ENCODE data around the gene PVALEF. TPM values are rescaled to one million over a fixed set of nuclear protein-coding genes. Genes with fewer than 3 reads are reported as not detected.
"Not testable (repeated sequence)": the region's sequence is repeated elsewhere in the genome, so short reads cannot be mapped to it uniquely, and the experiment has no call there.

Gene PVALEF
- total RNA-seq, 2 experiments from 2014 or later, result not detected

GRCh38 chr17:81221842-81222619 is 56.7 kb downstream of the PVALEF start:
- no peak for DNase-seq
- ChIA-PET CTCF (interaction anchor here (0.5 to 1.6 kb wide), 3 partner anchors 11 to 333 kb away, joined by 3 to 5 read pairs (median 4); partner anchors contain the start of genes NDUFAF8 and TEPSIN), POLR2A (no interaction called here)
- Mint-ChIP-seq H3K27ac (no peak overlapping the region), H3K36me3 (ENCODE audit: low read depth) (no peaks in the 10 kb centered on the region), H3K4me3 (peak overlapping the region; percentile 73), H3K9me3 (peaks cover 3% of the 10 kb centered on the region), H3K27me3 (no peaks in the 10 kb centered on the region), H3K4me1 (peaks cover 16% of the 10 kb centered on the region)

- Mint-ChIP-seq H3K4me1 (peaks cover 17% of the 10 kb centered on the region), H3K27ac (no peak overlapping the region), H3K36me3 (ENCODE audit: low read depth) (peaks cover 1% of the 10 kb centered on the region), H3K4me3 (peak overlapping the region; percentile 73), H3K27me3 (no peaks in the 10 kb centered on the region), H3K9me3 (peaks cover 3% of the 10 kb centered on the region)
- POLR2A ChIA-PET, result no interaction called here
- no peak for DNase-seq
- CTCF ChIA-PET, result interaction anchor here (0.6 to 1.6 kb wide), 4 partner anchors 11 to 285 kb away, joined by 3 to 5 read pairs (median 4); partner anchors contain the start of genes NDUFAF8 and TEPSIN
Observed at GRCh38 chr17:81222620-81222905, 57.3 kb downstream of the PVALEF start.

DNA sequence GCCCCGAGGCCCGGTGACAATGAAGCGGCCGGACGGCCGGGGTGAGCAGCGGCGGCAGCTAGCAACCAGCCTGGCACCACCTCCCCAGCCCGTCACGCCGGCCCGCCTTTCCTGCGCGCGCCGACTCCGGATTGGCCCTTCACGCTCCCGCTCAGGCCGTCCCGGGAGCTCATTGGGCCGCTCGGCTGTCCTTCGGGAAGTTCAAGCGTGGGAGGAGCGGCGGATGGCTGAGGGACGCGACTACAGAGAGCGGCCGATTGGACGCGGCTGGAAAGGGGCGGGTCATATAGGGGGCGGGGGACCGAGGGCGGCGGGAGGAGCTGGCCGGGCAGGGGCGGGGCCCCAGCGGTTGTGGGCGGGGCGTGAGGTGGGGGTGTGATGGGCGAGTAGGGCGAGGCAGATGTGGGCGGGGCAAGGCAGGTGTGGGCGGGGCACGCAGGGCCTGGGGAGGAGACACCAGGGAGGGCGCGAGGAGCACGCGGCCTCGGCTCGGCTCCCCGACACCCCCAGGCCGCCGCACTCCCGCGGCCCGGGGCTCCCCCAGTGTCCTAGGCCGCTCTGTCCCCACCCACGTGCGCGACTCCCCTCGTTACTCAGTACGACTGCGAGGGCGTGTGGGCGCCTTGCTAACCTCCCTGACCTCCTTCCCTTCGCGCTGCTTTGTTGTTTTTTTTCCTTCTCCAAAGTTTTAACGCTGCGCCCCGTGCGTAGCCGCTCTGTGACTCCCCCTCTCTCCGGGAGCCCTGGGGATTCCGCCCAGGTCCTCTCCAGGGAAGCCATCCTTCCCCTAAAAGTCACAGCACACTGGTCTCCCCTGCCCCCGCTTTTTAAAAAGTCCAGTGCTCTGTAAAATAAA is 57.8 kb downstream of the PVALEF start, which contains the start of gene CEP131:
Gene CEP131, minus strand, starts transcription at position 60 of the 856 bp plus-strand sequence. CDS start 2,909 bp downstream, outside the sequence.
- POLR2A ChIA-PET, result no interaction called here
- H3K4me1 Mint-ChIP-seq, result peaks cover 22% of the 10 kb centered on the region
- H3K36me3 Mint-ChIP-seq (ENCODE audit: low read depth), result peaks cover 5% of the 10 kb centered on the region
- H3K9me3 Mint-ChIP-seq, result peaks cover 3% of the 10 kb centered on the region
- peak; percentile 99 for DNase-seq
- CTCF ChIA-PET, result interaction anchor here (0.6 to 1.6 kb wide), 4 partner anchors 10 to 284 kb away, joined by 3 to 5 read pairs (median 4); partner anchors contain the start of genes NDUFAF8 and TEPSIN
- H3K4me3 Mint-ChIP-seq, result peak within 1 kb of the TSS; percentile 73
- H3K27ac Mint-ChIP-seq, result peak within 1 kb of the TSS; percentile 64
- H3K27me3 Mint-ChIP-seq, result no peaks in the 10 kb centered on the region

DNA sequence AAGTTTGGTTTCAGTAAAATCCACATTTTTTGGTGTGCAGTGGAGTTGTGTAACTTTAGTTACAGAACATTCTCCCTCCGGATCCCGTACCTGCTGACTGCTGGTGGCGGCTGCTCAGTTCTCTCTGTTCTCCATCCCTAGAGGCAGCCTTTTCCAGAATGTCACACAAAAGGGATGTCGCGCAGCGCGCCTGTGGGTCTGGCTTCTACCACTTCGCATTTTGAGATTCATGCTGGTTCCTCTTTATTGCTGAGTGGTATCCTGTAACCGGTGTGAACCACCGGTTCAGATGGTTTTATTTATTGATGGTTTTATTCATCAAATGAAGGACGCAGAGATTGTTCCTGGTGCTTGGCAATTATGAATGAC is 58.4 kb downstream of the PVALEF start:
- Mint-ChIP-seq H3K36me3 (ENCODE audit: low read depth) (peaks cover 5% of the 10 kb centered on the region), H3K9me3 (peaks cover 3% of the 10 kb centered on the region), H3K4me3 (peak overlapping the region; percentile 73), H3K4me1 (peaks cover 22% of the 10 kb centered on the region), H3K27me3 (no peaks in the 10 kb centered on the region), H3K27ac (peak overlapping the region; percentile 64)
- no peak for DNase-seq
- CTCF ChIA-PET, result no interaction called here
- POLR2A ChIA-PET, result no interaction called here

DNA sequence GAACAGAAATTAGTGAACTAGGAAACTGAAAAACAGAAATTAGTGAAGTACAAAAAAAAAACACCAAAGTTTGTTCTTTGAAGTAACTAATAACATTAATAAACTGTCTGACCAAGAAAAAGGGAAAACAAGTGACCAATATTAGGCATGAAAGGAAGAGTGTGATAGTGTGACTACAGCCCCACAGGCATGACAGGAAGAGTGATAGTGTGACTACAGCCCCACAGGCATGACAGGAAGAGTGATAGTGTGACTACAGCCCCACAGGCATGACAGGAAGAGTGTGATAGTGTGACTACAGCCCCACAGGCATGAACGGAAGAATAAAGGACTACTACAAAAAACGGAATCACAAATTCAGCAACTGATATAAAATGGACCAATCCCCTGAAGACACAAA is 62.3 kb downstream of the PVALEF start:
- CTCF ChIA-PET, H3K9me3 Mint-ChIP-seq, DNase-seq, H3K27ac Mint-ChIP-seq, H3K4me3 Mint-ChIP-seq, H3K27me3 Mint-ChIP-seq, POLR2A ChIA-PET: not testable (repeated sequence)
- Mint-ChIP-seq H3K4me1 (peaks cover 14% of the 10 kb centered on the region), H3K36me3 (ENCODE audit: low read depth) (peaks cover 19% of the 10 kb centered on the region)

GRCh38 chr17:81228420-81228819 is 63.1 kb downstream of the PVALEF start:
- DNase-seq, result no peak
- peaks cover 13% of the 10 kb centered on the region for H3K4me1 Mint-ChIP-seq
- POLR2A ChIA-PET, result no interaction called here
- H3K4me3 Mint-ChIP-seq, result no peak overlapping the region
- peaks cover 19% of the 10 kb centered on the region for H3K36me3 Mint-ChIP-seq (ENCODE audit: low read depth)
- CTCF ChIA-PET, result interaction anchor here (0.6 kb wide), 1 partner anchor 11 kb away, joined by 3 read pairs; the partner anchor contains the start of genes NDUFAF8 and TEPSIN
- no peak overlapping the region for H3K27ac Mint-ChIP-seq
- H3K27me3 Mint-ChIP-seq, result no peaks in the 10 kb centered on the region
- H3K9me3 Mint-ChIP-seq, result peaks cover 3% of the 10 kb centered on the region

DNA sequence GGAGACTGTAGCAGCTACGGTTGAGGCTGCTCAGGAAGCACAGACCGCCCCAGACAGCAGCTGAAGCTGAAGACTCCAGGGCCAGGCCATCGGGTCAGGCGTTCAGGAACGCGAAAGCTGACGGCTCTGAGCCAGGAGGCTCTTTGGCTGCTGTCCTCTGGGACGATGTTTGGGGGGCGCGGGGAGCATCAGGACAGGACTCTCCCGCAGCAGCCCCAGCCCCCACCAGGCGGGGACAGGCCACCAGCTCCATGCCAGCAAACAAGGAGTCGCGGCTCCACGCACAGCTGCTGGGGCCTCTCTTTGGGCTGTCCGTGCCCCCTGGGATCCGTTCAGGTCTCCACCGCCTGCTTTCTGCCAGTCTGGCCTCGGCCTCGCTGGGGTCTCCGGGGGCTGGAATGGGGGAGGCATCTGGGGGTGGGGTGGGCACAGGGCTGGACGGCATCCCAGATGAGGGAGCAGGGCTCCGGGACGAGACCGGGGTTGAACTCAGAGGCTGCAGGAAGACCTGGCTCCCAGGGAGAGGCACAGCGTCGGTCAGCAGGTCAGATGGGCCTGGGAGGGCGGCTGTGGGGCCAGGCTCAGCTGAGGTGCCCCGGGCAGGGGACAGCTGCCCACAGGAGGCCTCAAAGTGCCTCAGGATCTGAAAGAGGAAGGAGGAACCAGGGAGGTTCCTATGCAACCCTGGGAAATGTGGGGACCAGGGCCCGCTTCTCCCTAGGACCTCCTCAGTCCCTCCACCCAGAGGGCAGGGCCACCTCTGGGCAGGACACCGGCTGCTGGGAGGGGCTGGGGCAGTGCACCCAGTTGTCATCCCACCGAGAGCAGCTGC is 63.7 kb downstream of the PVALEF start:
- H3K27ac Mint-ChIP-seq, result no peak overlapping the region
- H3K36me3 Mint-ChIP-seq (ENCODE audit: low read depth), result peaks cover 19% of the 10 kb centered on the region
- ChIA-PET CTCF (interaction anchor here (0.6 to 0.7 kb wide), 2 partner anchors 10 to 29 kb away, joined by 3 read pairs; partner anchors contain the start of genes NDUFAF8 and TEPSIN), POLR2A (no interaction called here)
- DNase-seq, result no peak
- H3K27me3 Mint-ChIP-seq, result no peaks in the 10 kb centered on the region
- peaks cover 3% of the 10 kb centered on the region for H3K9me3 Mint-ChIP-seq
- no peak overlapping the region for H3K4me3 Mint-ChIP-seq
- peaks cover 6% of the 10 kb centered on the region for H3K4me1 Mint-ChIP-seq

- Mint-ChIP-seq H3K4me3 (no peak overlapping the region), H3K36me3 (ENCODE audit: low read depth) (peaks cover 20% of the 10 kb centered on the region), H3K4me1 (peaks cover 6% of the 10 kb centered on the region), H3K27me3 (no peaks in the 10 kb centered on the region), H3K27ac (no peak overlapping the region), H3K9me3 (peaks cover 3% of the 10 kb centered on the region)
- DNase-seq, result no peak
- ChIA-PET POLR2A (no interaction called here), CTCF (interaction anchor here (0.7 to 1.5 kb wide), 2 partner anchors 9 to 29 kb away, joined by 3 read pairs; partner anchors contain the start of genes NDUFAF8 and TEPSIN)
Observed at GRCh38 chr17:81229666-81229920, 64.3 kb downstream of the PVALEF start.

- no peak for DNase-seq
- H3K27me3 Mint-ChIP-seq, result no peaks in the 10 kb centered on the region
- H3K36me3 Mint-ChIP-seq (ENCODE audit: low read depth), result peaks cover 23% of the 10 kb centered on the region
- H3K27ac Mint-ChIP-seq, result no peak overlapping the region
- ChIA-PET CTCF (interaction anchor here (0.6 to 1.5 kb wide), 4 partner anchors 8 to 699 kb away, joined by 3 read pairs; partner anchors contain the start of genes NDUFAF8 and TEPSIN), POLR2A (no interaction called here)
- peaks cover 10% of the 10 kb centered on the region for H3K4me1 Mint-ChIP-seq
- H3K9me3 Mint-ChIP-seq, result peaks cover 3% of the 10 kb centered on the region
- no peak overlapping the region for H3K4me3 Mint-ChIP-seq
Observed at GRCh38 chr17:81230043-81230820, 64.9 kb downstream of the PVALEF start.

- Mint-ChIP-seq H3K36me3 (ENCODE audit: low read depth) (peaks cover 23% of the 10 kb centered on the region), H3K9me3 (peaks cover 3% of the 10 kb centered on the region), H3K27me3 (no peaks in the 10 kb centered on the region), H3K4me3 (no peak overlapping the region), H3K27ac (no peak overlapping the region), H3K4me1 (peaks cover 11% of the 10 kb centered on the region)
- CTCF ChIA-PET, result interaction anchor here (1.2 to 1.5 kb wide), 2 partner anchors 7 to 85 kb away, joined by 3 read pairs; partner anchors contain the start of genes NDUFAF8 and TEPSIN
- POLR2A ChIA-PET, result no interaction called here
- no peak for DNase-seq
Observed at GRCh38 chr17:81231121-81231645, 65.9 kb downstream of the PVALEF start.

- Mint-ChIP-seq H3K36me3 (ENCODE audit: low read depth) (peaks cover 23% of the 10 kb centered on the region), H3K27ac (no peak overlapping the region), H3K4me3 (no peak overlapping the region), H3K4me1 (peaks cover 12% of the 10 kb centered on the region), H3K27me3 (no peaks in the 10 kb centered on the region), H3K9me3 (no peaks in the 10 kb centered on the region)
- DNase-seq, result no peak
- CTCF ChIA-PET, result interaction anchor here (1.2 kb wide), 1 partner anchor 86 kb away, joined by 3 read pairs; no protein-coding TSS in a partner anchor
- POLR2A ChIA-PET, result no interaction called here
Observed at GRCh38 chr17:81231766-81232581, 66.7 kb downstream of the PVALEF start.

All from activated CD4-positive, alpha-beta T cell treated with anti-CD3 and anti-CD28 coated beads, Interleukin-2, amount 10 ng/mL, durations not matched to agents 7 days and 5 days (primary cell).